Astrocyte (in vitro differentiated cells and primary cell): ENCODE results near the gene WDR45. TPM values are rescaled to one million over a fixed set of nuclear protein-coding genes. Genes with fewer than 3 reads are reported as not detected.

Source experiments
- DNase-seq: peaks from one replicate; pipeline ENCODE4 v3.0.0-alpha.2; 2010; ENCODE audit warnings: low read depth
- FAIRE-seq: peaks from 2 replicates; lab custom pipeline; 2011; peaks lifted over from hg19 to GRCh38; lab: Jason Lieb, UNC
- H2AFZ ChIP-seq: 2 replicates; pipeline ENCODE4 v1.6.0; 2012; ENCODE audit warnings: low read depth, low read length, inconsistent platforms
- H3K27ac ChIP-seq: 2 replicates; pipeline ENCODE4 v1.5.1; 2011; ENCODE audit warnings: low read depth, low read length, inconsistent platforms
- H3K27me3 ChIP-seq: 2 replicates; pipeline ENCODE4 v1.6.0; 2011; ENCODE audit warnings: low read length, inconsistent platforms; ENCODE audit not compliant: insufficient read depth
- H3K36me3 ChIP-seq: 2 replicates; pipeline ENCODE4 v1.5.1; 2011; ENCODE audit warnings: low read length, inconsistent platforms; ENCODE audit not compliant: insufficient read depth
- H3K4me1 ChIP-seq: 2 replicates; pipeline ENCODE4 v1.5.1; 2011; ENCODE audit warnings: low read length, inconsistent platforms; ENCODE audit not compliant: insufficient read depth
- H3K4me2 ChIP-seq: 2 replicates; pipeline ENCODE4 v1.6.0; 2012; ENCODE audit warnings: low read length, inconsistent platforms
- H3K4me3 ChIP-seq: 2 replicates; pipeline ENCODE4 v1.5.1; 2011; ENCODE audit warnings: low read depth, mild to moderate bottlenecking, low read length, inconsistent platforms; ENCODE audit not compliant: insufficient read depth
- H3K79me2 ChIP-seq: 2 replicates; pipeline ENCODE4 v1.6.0; 2012; ENCODE audit warnings: mild to moderate bottlenecking, low read length, inconsistent platforms; ENCODE audit not compliant: insufficient read depth
- H3K9ac ChIP-seq: 2 replicates; pipeline ENCODE4 v1.6.0; 2012; ENCODE audit warnings: mild to moderate bottlenecking, low read length, inconsistent platforms
- H3K9me3 ChIP-seq: 2 replicates; pipeline ENCODE4 v1.5.1; 2012; ENCODE audit warnings: low read depth, mild to moderate bottlenecking, low read length, inconsistent platforms; ENCODE audit not compliant: insufficient read depth
- H4K20me1 ChIP-seq: 2 replicates; pipeline ENCODE4 v1.6.0; 2012; ENCODE audit warnings: low read length, inconsistent platforms; ENCODE audit not compliant: insufficient read depth
- H3K27ac Mint-ChIP-seq: one replicate; pipeline ENCODE4 v1.8.0; 2021; ENCODE audit warnings: mild to moderate bottlenecking, mixed read lengths; ENCODE audit not compliant: unreplicated experiment
- H3K27me3 Mint-ChIP-seq: one replicate; pipeline ENCODE4 v1.8.0; 2021; ENCODE audit warnings: low read depth, mixed read lengths; ENCODE audit not compliant: unreplicated experiment
- H3K36me3 Mint-ChIP-seq: one replicate; pipeline ENCODE4 v1.8.0; 2021; ENCODE audit warnings: low read depth, mixed read lengths; ENCODE audit not compliant: unreplicated experiment
- H3K4me1 Mint-ChIP-seq: one replicate; pipeline ENCODE4 v1.8.0; 2021; ENCODE audit warnings: low read depth, mixed read lengths; ENCODE audit not compliant: unreplicated experiment
- H3K4me3 Mint-ChIP-seq: one replicate; pipeline ENCODE4 v1.8.0; 2021; ENCODE audit warnings: mild to moderate bottlenecking, moderate library complexity, mixed read lengths; ENCODE audit not compliant: unreplicated experiment
- H3K9me3 Mint-ChIP-seq: one replicate; pipeline ENCODE4 v1.8.0; 2021; ENCODE audit warnings: mild to moderate bottlenecking, mixed read lengths; ENCODE audit not compliant: unreplicated experiment
- CTCF ChIP-seq: IDR thresholded peaks from 2 replicates; pipeline ENCODE4 v1.5.1; 2011; ENCODE audit warnings: low read depth, mild to moderate bottlenecking, inconsistent platforms, low read length, moderate library complexity; ENCODE audit not compliant: insufficient read depth
- EZH2 ChIP-seq: IDR thresholded peaks from 2 replicates; pipeline ENCODE4 v1.6.1; 2012; ENCODE audit warnings: mild to moderate bottlenecking, low read length, inconsistent platforms; ENCODE audit not compliant: insufficient read depth
- total RNA-seq: library from RNA; stranded (reverse); gene quantifications from 2 replicates; pipeline ENCODE4 v1.2.1, GENCODE V29; 2021

Gene WDR45
- total RNA-seq, 1 donor from 2014 or later, result 54.9 TPM

- Histone ChIP-seq H3K4me2 (no peak overlapping the region), H3K9ac (no peak overlapping the region), H3K27me3 (no peaks in the 10 kb centered on the region), H3K36me3 (no peaks in the 10 kb centered on the region), H3K9me3 (no peaks in the 10 kb centered on the region), H2AFZ (no peak overlapping the region), H4K20me1 (no peaks in the 10 kb centered on the region), H3K79me2 (no peaks in the 10 kb centered on the region), H3K4me3 (no peak overlapping the region), H3K27ac (no peak overlapping the region), H3K4me1 (no peaks in the 10 kb centered on the region)
- Mint-ChIP-seq H3K36me3 (no peaks in the 10 kb centered on the region), H3K9me3 (no peaks in the 10 kb centered on the region), H3K4me1 (no peaks in the 10 kb centered on the region), H3K27ac (no peak overlapping the region), H3K4me3 (no peak overlapping the region), H3K27me3 (no peaks in the 10 kb centered on the region)
- TF ChIP-seq CTCF (no peak), EZH2 (no peak)
- FAIRE-seq (no peak), DNase-seq (no peak)
Observed at GRCh38 chrX:49061916-49062315, 17.8 kb downstream of the WDR45 start.

GRCh38 chrX:49061490-49061889 lies 18.2 kb downstream of the WDR45 start:
- H3K4me3 Mint-ChIP-seq, result no peak overlapping the region
- TF ChIP-seq CTCF, result no peak
- no peak for TF ChIP-seq EZH2
- no peaks in the 10 kb centered on the region for H3K9me3 ChIP-seq

GRCh38 chrX:49060914-49061313 lies 18.8 kb downstream of the WDR45 start:
- Histone ChIP-seq H3K36me3 (no peaks in the 10 kb centered on the region), H3K79me2 (no peaks in the 10 kb centered on the region), H3K4me2 (no peak overlapping the region), H3K4me1 (no peaks in the 10 kb centered on the region), H3K9me3 (no peaks in the 10 kb centered on the region), H3K9ac (no peak overlapping the region), H3K27me3 (no peaks in the 10 kb centered on the region), H3K27ac (no peak overlapping the region), H3K4me3 (no peak overlapping the region), H2AFZ (no peak overlapping the region), H4K20me1 (no peaks in the 10 kb centered on the region)
- Mint-ChIP-seq H3K9me3 (no peaks in the 10 kb centered on the region), H3K4me3 (no peak overlapping the region), H3K27me3 (no peaks in the 10 kb centered on the region), H3K27ac (no peak overlapping the region), H3K4me1 (peaks cover 4% of the 10 kb centered on the region), H3K36me3 (no peaks in the 10 kb centered on the region)
- FAIRE-seq (no peak), DNase-seq (no peak)
- TF ChIP-seq EZH2, result no peak
- TF ChIP-seq CTCF, result no peak

More at GRCh38 chrX:49061490-49061889, 18.2 kb downstream of the WDR45 start:
- Mint-ChIP-seq H3K4me1 (peaks cover 2% of the 10 kb centered on the region), H3K36me3 (no peaks in the 10 kb centered on the region), H3K27ac (no peak overlapping the region), H3K9me3 (no peaks in the 10 kb centered on the region), H3K27me3 (no peaks in the 10 kb centered on the region)
- H4K20me1 ChIP-seq, result no peaks in the 10 kb centered on the region
- no peak overlapping the region for H3K4me2 ChIP-seq
- DNase-seq (no peak), FAIRE-seq (no peak)
- H3K9ac ChIP-seq, result no peak overlapping the region
- no peak overlapping the region for H3K27ac ChIP-seq
- H3K4me3 ChIP-seq, result no peak overlapping the region
- no peak overlapping the region for H2AFZ ChIP-seq
- H3K4me1 ChIP-seq, result no peaks in the 10 kb centered on the region
- H3K36me3 ChIP-seq, result no peaks in the 10 kb centered on the region
- H3K79me2 ChIP-seq, result no peaks in the 10 kb centered on the region
- no peaks in the 10 kb centered on the region for H3K27me3 ChIP-seq
